ENCODE data around the gene ATP10A. TPM values are rescaled to one million over a fixed set of nuclear protein-coding genes. Genes with fewer than 3 reads are reported as not detected.

Gene ATP10A
- total and polyA plus RNA-seq, 11 donors, result 0.53 to 3.3 (median 1.0) TPM

GRCh38 chr15:25780479-25781255, 82.5 kb downstream of the ATP10A start:
- Histone ChIP-seq H3K27me3 (no peaks in the 10 kb centered on the region), H3K27ac (no peak overlapping the region), H3K4me1 (peaks cover 0 to 23% (median 6%) of the 10 kb centered on the region in 12 donors), H3K36me3 (peaks cover 0 to 3% (median 0%) of the 10 kb centered on the region in 9 donors), H3K9me3 (no peaks in the 10 kb centered on the region), H3K4me3 (no peak overlapping the region)
- intact Hi-C loops (cut with DNase I), result no loop called here
- ATAC-seq (no peak), DNase-seq (no peak)
- WGBS, 4 donors, result 91 to 96% (median 92%) methylated on average over 25 to 28 of the region's 28 CpGs
- TF ChIP-seq POLR2A (IDR thresholded peaks at IDR 0.05), result no peak
- TF ChIP-seq CTCF (IDR thresholded peaks at IDR 0.05), result no peak

GRCh38 chr15:25778161-25778560, 85.0 kb downstream of the ATP10A start:
- TF ChIP-seq POLR2A (IDR thresholded peaks at IDR 0.05) (no peak), CTCF (IDR thresholded peaks at IDR 0.05) (no peak)
- peaks cover 0 to 3% (median 0%) of the 10 kb centered on the region in 9 donors for H3K36me3 ChIP-seq
- H3K4me3 ChIP-seq, result no peak overlapping the region
- H3K9me3 ChIP-seq, result no peaks in the 10 kb centered on the region
- intact Hi-C loops (cut with DNase I), result loop anchor here in 1 of 10 donors (5.0 kb wide), 2 partner anchors 69 to 84 kb away; partner anchors contain the start of gene ATP10A
- H3K27me3 ChIP-seq, result no peaks in the 10 kb centered on the region
- WGBS, 4 donors, result 79 to 89% (median 84%) methylated on average over 1 of the region's 1 CpG
- H3K4me1 ChIP-seq, result peaks cover 0 to 18% (median 9%) of the 10 kb centered on the region in 12 donors
- DNase-seq (no peak), ATAC-seq (no peak)
- no peak overlapping the region for H3K27ac ChIP-seq

- H3K9me3 ChIP-seq, result no peaks in the 10 kb centered on the region
- peaks cover 0 to 20% (median 9%) of the 10 kb centered on the region in 12 donors for H3K4me1 ChIP-seq
- H3K36me3 ChIP-seq, result peaks cover 0 to 3% (median 0%) of the 10 kb centered on the region in 9 donors
- no peak for ATAC-seq
- H3K27ac ChIP-seq, result no peak overlapping the region
- H3K4me3 ChIP-seq, result no peak overlapping the region
- H3K27me3 ChIP-seq, result no peaks in the 10 kb centered on the region
- TF ChIP-seq POLR2A (IDR thresholded peaks at IDR 0.05), result no peak
- TF ChIP-seq CTCF (IDR thresholded peaks at IDR 0.05), result no peak
- intact Hi-C loops (cut with DNase I), result loop anchor here in 1 of 10 donors (5.0 kb wide), 2 partner anchors 70 to 85 kb away; partner anchors contain the start of gene ATP10A
- 86 to 91% (median 88%) methylated on average over 11 of the region's 11 CpGs for WGBS, 4 donors
- no peak for DNase-seq
These were observed 86.1 kb downstream of the ATP10A start for GRCh38 chr15:25777037-25777436.

- ATAC-seq (no peak), DNase-seq (no peak)
- WGBS, 4 donors, result 84 to 89% (median 88%) methylated on average over 15 of the region's 15 CpGs
- Histone ChIP-seq H3K9me3 (no peaks in the 10 kb centered on the region), H3K27me3 (no peaks in the 10 kb centered on the region), H3K4me1 (peaks cover 0 to 20% (median 9%) of the 10 kb centered on the region in 12 donors), H3K36me3 (peaks cover 0 to 3% (median 0%) of the 10 kb centered on the region in 9 donors), H3K4me3 (no peak overlapping the region), H3K27ac (peak overlapping the region in 6 of 12 donors; percentile 6 to 42 (median 27))
- no peak for TF ChIP-seq POLR2A (IDR thresholded peaks at IDR 0.05)
- TF ChIP-seq CTCF (IDR thresholded peaks at IDR 0.05), result no peak
- intact Hi-C loops (cut with DNase I), result loop anchor here in 1 of 10 donors (5.0 kb wide), 2 partner anchors 71 to 86 kb away; partner anchors contain the start of gene ATP10A
These were observed 86.9 kb downstream of the ATP10A start for GRCh38 chr15:25776071-25776746.

Measured in heart left ventricle (tissue), 16 donors.